Measurements from ENCODE around the gene POLRMT. TPM values are rescaled to one million over a fixed set of nuclear protein-coding genes. Genes with fewer than 3 reads are reported as not detected.
"Not testable (repeated sequence)": the region's sequence is repeated elsewhere in the genome, so short reads cannot be mapped to it uniquely, and the experiment has no call there.

POLRMT gene
- polyA plus RNA-seq, 1 experiment = 15.5 TPM

GRCh38 chr19:604355-604754 is 29.0 kb downstream of the POLRMT start:
- H3K27me3 ChIP-seq (ENCODE audit: control insufficient read depth, insufficient read depth, low read length) = no peaks in the 10 kb centered on the region
- no peak overlapping the region for H3K4me3 ChIP-seq (ENCODE audit: low read depth, low read length)
- CTCF ChIA-PET = no interaction called here
- POLR2A ChIA-PET = no interaction called here
- H3K27ac ChIP-seq (ENCODE audit: low read depth, low read length) = no peak overlapping the region
- TF ChIP-seq, protein P1, sequence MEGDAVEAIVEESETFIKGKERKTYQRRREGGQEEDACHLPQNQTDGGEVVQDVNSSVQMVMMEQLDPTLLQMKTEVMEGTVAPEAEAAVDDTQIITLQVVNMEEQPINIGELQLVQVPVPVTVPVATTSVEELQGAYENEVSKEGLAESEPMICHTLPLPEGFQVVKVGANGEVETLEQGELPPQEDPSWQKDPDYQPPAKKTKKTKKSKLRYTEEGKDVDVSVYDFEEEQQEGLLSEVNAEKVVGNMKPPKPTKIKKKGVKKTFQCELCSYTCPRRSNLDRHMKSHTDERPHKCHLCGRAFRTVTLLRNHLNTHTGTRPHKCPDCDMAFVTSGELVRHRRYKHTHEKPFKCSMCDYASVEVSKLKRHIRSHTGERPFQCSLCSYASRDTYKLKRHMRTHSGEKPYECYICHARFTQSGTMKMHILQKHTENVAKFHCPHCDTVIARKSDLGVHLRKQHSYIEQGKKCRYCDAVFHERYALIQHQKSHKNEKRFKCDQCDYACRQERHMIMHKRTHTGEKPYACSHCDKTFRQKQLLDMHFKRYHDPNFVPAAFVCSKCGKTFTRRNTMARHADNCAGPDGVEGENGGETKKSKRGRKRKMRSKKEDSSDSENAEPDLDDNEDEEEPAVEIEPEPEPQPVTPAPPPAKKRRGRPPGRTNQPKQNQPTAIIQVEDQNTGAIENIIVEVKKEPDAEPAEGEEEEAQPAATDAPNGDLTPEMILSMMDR (IDR thresholded peaks at IDR 0.05; ENCODE audit: low read depth, low read length) = no peak
- peaks cover 12% of the 10 kb centered on the region; the same call in 1 of the 2 replicates for H3K9me3 ChIP-seq (ENCODE audit: control insufficient read depth, insufficient read depth, low read length)
- DNase-seq (ENCODE audit: low read depth, low spot score) = no peak

DNA sequence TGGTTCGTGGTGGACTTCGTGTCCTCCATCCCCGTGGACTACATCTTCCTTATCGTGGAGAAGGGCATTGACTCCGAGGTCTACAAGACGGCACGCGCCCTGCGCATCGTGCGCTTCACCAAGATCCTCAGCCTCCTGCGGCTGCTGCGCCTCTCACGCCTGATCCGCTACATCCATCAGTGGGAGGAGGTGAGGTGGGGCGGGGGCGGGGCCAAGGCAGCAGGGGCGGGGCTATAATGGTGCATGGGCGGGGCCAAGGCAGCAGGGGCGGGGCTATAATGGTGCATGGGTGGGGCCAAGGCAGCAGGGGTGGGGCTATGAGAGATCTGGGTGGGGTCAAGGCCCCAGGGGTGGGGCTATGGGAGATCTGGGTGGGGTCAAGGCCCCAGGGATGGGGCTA is 29.6 kb downstream of the POLRMT start:
- H3K27me3 ChIP-seq (ENCODE audit: control insufficient read depth, insufficient read depth, low read length); DNase-seq (ENCODE audit: low read depth, low spot score); H3K4me3 ChIP-seq (ENCODE audit: low read depth, low read length); CTCF ChIA-PET; H3K27ac ChIP-seq (ENCODE audit: low read depth, low read length); POLR2A ChIA-PET: not testable (repeated sequence)
- H3K9me3 ChIP-seq (ENCODE audit: control insufficient read depth, insufficient read depth, low read length) = peaks cover 12% of the 10 kb centered on the region; the same call in 1 of the 2 replicates

DNA sequence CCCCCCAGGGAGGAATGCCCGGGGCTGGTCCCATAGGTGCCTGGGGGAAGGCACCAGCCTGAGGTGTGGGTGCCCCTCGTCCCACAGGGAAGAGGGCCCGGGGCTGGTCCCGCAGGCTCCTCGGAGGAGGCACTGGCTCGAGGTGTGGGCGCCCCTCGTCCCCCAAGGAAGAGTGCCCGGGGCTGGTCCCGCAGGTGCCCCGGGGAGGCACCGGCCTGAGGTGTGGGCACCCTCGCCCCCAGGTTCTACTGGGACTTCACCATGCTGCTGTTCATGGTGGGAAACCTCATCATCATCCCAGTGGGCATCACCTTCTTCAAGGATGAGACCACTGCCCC is 30.1 kb downstream of the POLRMT start:
- DNase-seq (ENCODE audit: low read depth, low spot score); CTCF ChIA-PET; H3K27me3 ChIP-seq (ENCODE audit: control insufficient read depth, insufficient read depth, low read length): not testable (repeated sequence)

DNA sequence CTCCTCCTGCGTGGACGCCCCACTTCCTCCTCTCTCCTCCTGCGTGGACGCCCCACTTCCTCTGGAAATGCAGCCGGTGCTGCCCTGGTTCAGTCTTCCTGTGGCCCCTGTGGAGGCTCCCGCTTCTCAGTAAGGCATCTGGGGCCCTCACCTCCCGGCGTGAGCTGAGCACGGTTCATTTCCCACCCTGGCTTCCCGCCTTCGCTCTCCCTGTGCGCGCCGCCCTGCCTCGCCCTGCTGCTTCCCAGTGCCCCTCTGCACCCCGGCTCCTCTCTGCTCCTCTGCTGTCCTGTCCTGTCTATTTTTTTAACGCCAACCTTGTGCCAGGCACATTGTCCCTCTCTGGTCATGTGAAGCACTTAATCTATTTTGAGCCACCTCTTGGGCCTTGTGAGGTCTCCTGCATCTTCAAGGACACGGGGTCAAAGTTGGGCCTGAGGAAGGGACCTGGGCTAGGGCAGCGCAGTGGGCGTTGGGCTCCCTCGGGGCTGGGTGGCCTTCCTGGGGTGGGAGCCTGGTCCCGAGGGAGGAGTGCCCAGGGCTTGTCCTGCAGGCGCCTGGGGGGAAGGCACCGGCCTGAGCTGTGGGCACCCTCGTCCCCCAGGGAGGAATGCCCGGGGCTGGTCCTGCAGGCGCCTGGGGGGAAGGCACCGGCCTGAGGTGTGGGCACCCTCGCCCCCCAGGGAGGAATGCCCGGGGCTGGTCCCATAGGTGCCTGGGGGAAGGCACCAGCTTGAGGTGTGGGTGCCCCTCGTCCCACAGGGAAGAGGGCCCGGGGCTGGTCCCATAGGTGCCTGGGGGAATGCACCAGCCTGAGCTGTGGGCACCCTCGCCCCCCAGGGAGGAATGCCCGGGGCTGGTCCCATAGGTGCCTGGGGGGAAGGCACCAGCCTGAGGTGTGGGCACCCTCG is 30.7 kb downstream of the POLRMT start:
- Histone ChIP-seq H3K27me3 (ENCODE audit: control insufficient read depth, insufficient read depth, low read length) (no peaks in the 10 kb centered on the region), H3K27ac (ENCODE audit: low read depth, low read length) (no peak overlapping the region), H3K4me3 (ENCODE audit: low read depth, low read length) (no peak overlapping the region), H3K9me3 (ENCODE audit: control insufficient read depth, insufficient read depth, low read length) (peaks cover 16% of the 10 kb centered on the region; the same call in 1 of the 2 replicates)
- TF ChIP-seq, protein P1 (IDR thresholded peaks at IDR 0.05; ENCODE audit: low read depth, low read length) = no peak
- POLR2A ChIA-PET = interaction anchor here (0.7 kb wide), 1 partner anchor 75 kb away, joined by 3 read pairs; no protein-coding TSS in a partner anchor
- DNase-seq (ENCODE audit: low read depth, low spot score) = no peak
- CTCF ChIA-PET = no interaction called here

More for the DNA sequence above, 30.1 kb downstream of the POLRMT start:
- H3K9me3 ChIP-seq (ENCODE audit: control insufficient read depth, insufficient read depth, low read length) = peaks cover 12% of the 10 kb centered on the region; the same call in 1 of the 2 replicates
- POLR2A ChIA-PET = interaction anchor here (0.7 kb wide), 1 partner anchor 74 kb away, joined by 3 read pairs; no protein-coding TSS in a partner anchor
- not testable (repeated sequence) for H3K4me3 ChIP-seq (ENCODE audit: low read depth, low read length); H3K27ac ChIP-seq (ENCODE audit: low read depth, low read length)

DNA sequence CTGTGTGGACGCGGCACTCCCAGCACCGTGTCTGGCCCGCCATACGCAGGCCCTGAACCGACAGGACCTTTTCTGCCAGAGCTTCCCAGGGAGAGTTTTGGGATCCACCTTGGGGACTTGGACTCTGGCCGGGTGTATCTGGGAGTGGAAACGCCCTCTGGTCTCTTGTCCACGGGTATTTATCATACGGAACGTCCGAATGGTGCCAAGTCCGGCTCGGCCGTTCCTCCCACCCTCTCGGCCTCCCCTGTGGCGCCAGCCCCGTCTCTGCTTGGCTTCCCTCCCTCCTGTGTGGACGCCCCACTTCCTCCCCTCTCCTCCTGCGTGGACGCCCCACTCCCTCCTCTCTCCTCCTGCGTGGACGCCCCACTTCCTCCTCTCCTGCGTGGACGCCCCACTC is 31.5 kb downstream of the POLRMT start:
- H3K27ac ChIP-seq (ENCODE audit: low read depth, low read length) = no peak overlapping the region
- TF ChIP-seq, protein P1 (IDR thresholded peaks at IDR 0.05; ENCODE audit: low read depth, low read length) = no peak
- peaks cover 2% of the 10 kb centered on the region for H3K27me3 ChIP-seq (ENCODE audit: control insufficient read depth, insufficient read depth, low read length)
- peaks cover 16% of the 10 kb centered on the region; the same call in 1 of the 2 replicates for H3K9me3 ChIP-seq (ENCODE audit: control insufficient read depth, insufficient read depth, low read length)
- DNase-seq (ENCODE audit: low read depth, low spot score) = no peak
- ChIA-PET CTCF (no interaction called here), POLR2A (no interaction called here)
- no peak overlapping the region for H3K4me3 ChIP-seq (ENCODE audit: low read depth, low read length)

DNA sequence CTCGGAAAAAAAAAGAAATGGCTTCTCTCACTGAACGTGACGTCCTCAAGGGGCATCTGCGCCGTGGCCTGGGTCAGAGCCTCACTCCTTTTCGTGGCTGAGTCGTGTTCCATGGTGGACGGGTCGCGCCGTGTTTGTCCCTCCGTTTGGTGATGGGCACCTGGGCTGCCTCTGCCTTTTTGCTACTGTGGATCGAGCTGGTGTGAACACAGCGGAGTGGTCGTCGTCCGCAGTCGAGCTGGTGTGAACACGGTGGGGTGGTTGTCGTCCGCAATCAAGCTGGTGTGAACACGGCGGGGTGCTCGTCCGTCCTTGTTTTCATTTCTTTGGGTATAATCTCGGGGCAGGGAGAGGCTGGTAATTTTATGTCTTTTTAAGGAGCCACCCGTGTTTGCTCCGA is 32.0 kb downstream of the POLRMT start:
- Histone ChIP-seq H3K9me3 (ENCODE audit: control insufficient read depth, insufficient read depth, low read length) (peaks cover 16% of the 10 kb centered on the region; the same call in 1 of the 2 replicates), H3K27me3 (ENCODE audit: control insufficient read depth, insufficient read depth, low read length) (peaks cover 2% of the 10 kb centered on the region), H3K4me3 (ENCODE audit: low read depth, low read length) (no peak overlapping the region), H3K27ac (ENCODE audit: low read depth, low read length) (no peak overlapping the region)
- POLR2A ChIA-PET = no interaction called here
- no peak for DNase-seq (ENCODE audit: low read depth, low spot score)
- CTCF ChIA-PET = no interaction called here
- TF ChIP-seq, protein P1 (IDR thresholded peaks at IDR 0.05; ENCODE audit: low read depth, low read length) = no peak
